Stimulated activated effector memory CD8-positive, alpha-beta T cell treated with anti-CD3 and anti-CD28 coated beads, Interleukin-12 subunit alpha, Interleukin-12 subunit beta, amount 100 ng/mL, for 72 hours (primary cell): ENCODE results near the gene ITGA3.

Experiments
- ATAC-seq: fragments of 150-1000 bp; cut with Tn5 transposase; 2 replicates; pipeline ENCODE4 v1.10.0; 2021
- DNase-seq, 2 donors: peaks; one replicate each; pipeline ENCODE4 v3.0.0; 2021 to 2022; ENCODE audit warnings: low spot score in 2 of 2
- H3K27ac Mint-ChIP-seq: one replicate; pipeline ENCODE4 v1.8.0; 2022; ENCODE audit warnings: mild to moderate bottlenecking, mixed read lengths
- H3K36me3 Mint-ChIP-seq: one replicate; pipeline ENCODE4 v1.8.0; 2022; ENCODE audit warnings: mild to moderate bottlenecking, mixed read lengths
- H3K4me1 Mint-ChIP-seq: one replicate; pipeline ENCODE4 v1.8.0; 2022; ENCODE audit warnings: mixed read lengths
- H3K4me3 Mint-ChIP-seq: one replicate; pipeline ENCODE4 v1.8.0; 2022; ENCODE audit warnings: mild to moderate bottlenecking, mixed read lengths
- H3K9me3 Mint-ChIP-seq: one replicate; pipeline ENCODE4 v1.8.0; 2022; ENCODE audit warnings: mixed read lengths

ITGA3 gene

DNA sequence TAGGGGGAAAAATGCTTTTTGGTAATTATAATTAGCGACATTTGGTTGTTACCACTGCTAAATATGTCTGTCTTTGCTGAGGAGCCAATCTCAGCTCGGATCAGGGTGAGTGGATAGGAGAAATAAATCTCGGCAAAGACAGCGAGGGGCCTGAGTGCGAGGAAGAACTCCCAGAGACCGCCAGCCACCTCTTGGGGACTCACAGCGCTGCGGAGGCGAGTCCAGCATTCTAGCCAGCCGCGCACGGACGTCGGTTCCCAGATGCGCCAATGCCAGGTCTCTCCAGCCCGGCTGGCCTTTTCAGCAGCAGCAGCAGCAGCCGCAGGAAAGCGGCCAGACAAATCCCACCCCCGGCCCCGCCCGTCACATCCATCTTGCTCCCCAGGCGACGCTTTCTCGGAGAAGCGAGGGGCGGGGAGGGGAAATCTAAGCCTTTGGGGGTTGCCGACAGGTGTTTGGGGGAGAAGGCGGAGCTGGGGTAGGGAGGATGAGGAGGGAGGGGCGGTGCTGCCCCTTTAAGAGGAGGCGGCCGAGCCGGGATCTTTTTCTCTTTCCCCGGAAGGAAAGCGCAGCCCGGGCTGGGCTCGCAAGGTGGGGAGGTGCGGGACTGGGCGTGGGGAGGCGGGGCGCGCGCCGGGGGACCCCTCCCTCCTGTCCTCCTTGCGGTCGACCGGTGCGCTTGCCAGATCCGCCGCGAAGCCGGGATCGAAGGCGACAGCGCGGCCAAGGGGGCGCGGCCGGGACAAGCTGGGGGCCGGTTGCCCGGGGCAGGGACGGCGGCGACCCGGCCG lies at the start of gene ITGA3:
Gene ITGA3, plus strand, starts transcription at position 685 of the 791 bp plus-strand sequence. CDS start 330 bp downstream, outside the sequence.
- H3K4me3 Mint-ChIP-seq = peak within 1 kb of the TSS; percentile 86
- peak; percentile 37 to 79 for DNase-seq
- H3K9me3 Mint-ChIP-seq = no peaks in the 10 kb centered on the region
- H3K27ac Mint-ChIP-seq = peak within 1 kb of the TSS; percentile 67
- no peaks in the 10 kb centered on the region for H3K36me3 Mint-ChIP-seq
- H3K4me1 Mint-ChIP-seq = peaks cover 41% of the 10 kb centered on the region
- peak; percentile 59 for ATAC-seq

DNA sequence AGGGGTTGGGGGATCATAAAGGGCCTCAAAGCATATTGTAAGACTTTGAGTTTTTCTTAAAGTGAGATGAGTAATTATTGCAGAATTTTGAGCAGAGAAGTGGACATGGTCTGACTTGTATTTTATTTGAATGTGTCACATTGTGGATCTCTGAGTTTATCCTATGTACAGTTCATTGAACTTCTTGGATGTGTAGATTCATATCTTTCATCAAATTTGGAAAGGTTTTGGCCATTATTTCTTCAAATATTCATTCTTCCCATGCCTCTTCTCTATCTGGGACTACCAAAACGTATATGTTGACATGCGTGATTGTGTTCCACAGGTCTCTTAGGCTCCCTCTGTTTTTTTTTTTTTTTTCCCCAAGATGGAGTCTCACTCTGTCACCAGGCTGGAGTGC lies 46.6 kb upstream of the ITGA3 start:
- ATAC-seq (no peak), DNase-seq (no peak)
- no peak overlapping the region for H3K4me3 Mint-ChIP-seq
- H3K27ac Mint-ChIP-seq = no peak overlapping the region
- H3K4me1 Mint-ChIP-seq = no peaks in the 10 kb centered on the region
- H3K36me3 Mint-ChIP-seq = no peaks in the 10 kb centered on the region
- peaks cover 10% of the 10 kb centered on the region for H3K9me3 Mint-ChIP-seq

DNA sequence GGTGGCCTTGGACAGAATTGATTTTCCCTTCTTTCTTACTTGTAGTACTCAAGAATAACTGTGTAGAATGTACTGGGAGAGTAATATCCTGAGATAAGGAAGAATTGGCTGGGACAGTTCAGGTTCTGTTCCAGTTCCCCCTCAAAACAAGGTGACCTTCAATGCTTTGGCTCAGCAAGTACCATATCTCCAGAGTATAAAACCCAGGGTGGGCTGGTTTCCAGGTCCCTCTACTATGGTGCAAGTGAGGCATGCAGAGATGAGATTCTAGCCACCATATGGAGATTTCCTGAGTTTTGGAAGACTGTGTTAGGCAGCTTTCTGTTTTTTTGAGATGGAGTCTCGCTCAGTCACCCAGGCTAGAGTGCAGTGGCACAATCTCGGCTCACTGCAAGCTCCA lies 42.8 kb upstream of the ITGA3 start:
- Mint-ChIP-seq H3K4me1 (no peaks in the 10 kb centered on the region), H3K36me3 (no peaks in the 10 kb centered on the region), H3K9me3 (peaks cover 19% of the 10 kb centered on the region), H3K27ac (no peak overlapping the region), H3K4me3 (no peak overlapping the region)
- ATAC-seq (no peak), DNase-seq (no peak)

DNA sequence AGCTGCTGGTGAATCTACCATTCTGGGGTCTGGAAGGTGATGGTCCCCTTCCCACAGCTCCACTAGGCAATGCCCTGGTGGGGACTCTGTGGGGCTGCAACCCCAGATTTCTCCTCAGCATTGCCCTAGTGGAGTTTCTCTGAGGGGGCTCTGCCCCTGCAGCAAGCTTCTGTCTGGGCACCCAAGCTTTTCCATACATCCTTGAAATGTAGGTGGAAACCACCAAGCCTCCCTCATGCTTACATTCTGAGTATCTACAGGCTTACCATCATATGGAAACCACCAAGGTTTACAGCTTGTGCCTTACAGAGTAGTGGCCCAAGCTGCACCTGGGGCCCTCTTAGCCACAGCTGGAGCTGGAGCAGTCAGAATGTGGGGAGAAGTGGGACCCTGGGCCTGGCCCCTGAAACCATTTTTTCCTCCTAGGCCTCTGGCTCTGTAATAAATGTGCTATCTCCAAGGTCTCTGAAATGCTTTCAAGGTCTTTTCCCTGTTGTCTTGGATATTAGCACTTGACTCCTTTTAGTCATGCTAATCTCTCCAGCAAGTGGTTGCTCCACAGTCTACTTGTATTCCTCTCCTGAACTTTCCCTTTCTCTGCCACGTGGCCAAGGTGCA lies 41.3 kb upstream of the ITGA3 start:
- H3K4me3 Mint-ChIP-seq = no peak overlapping the region
- H3K36me3 Mint-ChIP-seq = no peaks in the 10 kb centered on the region
- no peak for ATAC-seq
- H3K9me3 Mint-ChIP-seq = peaks cover 15% of the 10 kb centered on the region
- no peak for DNase-seq
- H3K4me1 Mint-ChIP-seq = no peaks in the 10 kb centered on the region
- no peak overlapping the region for H3K27ac Mint-ChIP-seq

DNA sequence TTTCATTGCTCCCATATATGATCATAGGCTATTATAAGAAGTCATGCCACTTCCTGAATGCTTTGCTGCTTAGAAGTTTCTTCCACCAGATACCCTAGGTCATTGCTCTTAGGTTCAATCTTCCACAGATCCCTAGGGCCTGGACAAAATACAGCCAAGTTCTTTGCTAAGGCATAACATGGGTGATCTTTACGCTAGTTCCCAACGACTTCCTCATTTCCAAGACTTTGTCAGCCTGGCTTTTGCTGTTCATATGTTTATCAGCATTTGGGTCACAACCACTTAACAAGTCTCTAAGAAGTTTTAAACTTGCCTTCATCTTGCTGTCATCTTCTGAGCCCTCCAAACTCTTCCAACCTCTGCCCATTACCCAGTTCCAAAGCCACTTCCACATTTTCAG lies 40.8 kb upstream of the ITGA3 start:
- no peak overlapping the region for H3K27ac Mint-ChIP-seq
- ATAC-seq (no peak), DNase-seq (no peak)
- no peaks in the 10 kb centered on the region for H3K4me1 Mint-ChIP-seq
- H3K9me3 Mint-ChIP-seq = peaks cover 15% of the 10 kb centered on the region
- H3K36me3 Mint-ChIP-seq = no peaks in the 10 kb centered on the region
- no peak overlapping the region for H3K4me3 Mint-ChIP-seq

DNA sequence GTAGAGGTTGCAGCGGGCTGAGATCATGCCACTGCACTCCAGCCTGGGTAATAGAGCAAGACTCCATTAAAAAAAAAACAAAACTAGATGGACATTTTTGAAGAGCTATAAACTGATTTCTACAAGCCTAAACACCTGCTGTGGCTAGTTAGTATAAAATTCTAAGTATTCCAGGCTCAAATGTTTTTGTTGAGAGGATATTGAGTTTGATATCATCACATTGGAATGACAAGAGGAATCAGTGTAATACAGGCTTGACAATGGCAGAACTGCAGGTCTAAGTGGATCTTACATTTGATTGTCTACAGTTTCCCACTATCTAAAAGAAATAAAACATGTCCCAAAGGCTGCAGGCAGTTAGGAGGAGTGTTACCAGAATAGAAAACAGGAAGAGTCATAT lies 37.0 kb upstream of the ITGA3 start:
- peaks cover 10% of the 10 kb centered on the region for H3K9me3 Mint-ChIP-seq
- ATAC-seq = no peak
- no peak overlapping the region for H3K4me3 Mint-ChIP-seq
- no peak overlapping the region for H3K27ac Mint-ChIP-seq
- DNase-seq = no peak
- H3K36me3 Mint-ChIP-seq = no peaks in the 10 kb centered on the region
- H3K4me1 Mint-ChIP-seq = no peaks in the 10 kb centered on the region

DNA sequence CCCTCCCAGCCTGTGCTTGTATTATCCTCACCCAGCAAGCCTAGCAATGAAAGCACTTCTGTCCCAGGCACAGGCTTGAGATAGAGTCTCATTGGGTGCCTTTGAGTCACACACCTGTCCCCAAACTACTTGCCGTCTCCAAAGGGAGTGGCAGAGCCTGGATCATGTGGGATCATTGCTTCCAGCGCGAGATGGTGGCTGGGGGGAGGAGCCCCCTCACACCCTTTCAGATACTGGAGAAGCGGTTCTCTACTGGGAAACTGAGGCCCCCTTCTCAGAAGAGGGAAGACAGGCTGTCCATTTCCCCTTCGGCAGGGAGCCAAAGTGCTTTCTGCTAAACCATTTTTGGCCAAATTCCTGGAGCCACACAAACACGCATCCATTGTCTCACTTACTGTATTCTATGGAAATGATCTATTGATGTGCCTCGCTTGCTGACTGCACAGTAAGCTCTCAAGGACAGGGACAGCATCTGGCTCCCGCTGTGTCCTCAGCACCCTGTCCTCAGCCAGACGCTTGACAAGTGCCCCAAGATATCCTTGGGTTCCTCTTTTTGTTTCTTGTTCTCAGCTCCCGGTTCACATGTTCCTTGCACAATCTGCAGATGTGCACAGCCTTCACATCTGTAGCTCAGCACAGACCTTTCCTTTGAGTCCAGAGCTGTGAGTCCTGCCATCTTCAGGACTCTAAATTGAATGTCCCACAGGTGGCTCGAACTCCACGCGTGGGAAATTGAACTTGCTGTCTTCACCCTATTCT lies 34.9 kb upstream of the ITGA3 start:
- Mint-ChIP-seq H3K27ac (no peak overlapping the region), H3K9me3 (no peaks in the 10 kb centered on the region), H3K36me3 (no peaks in the 10 kb centered on the region), H3K4me3 (no peak overlapping the region), H3K4me1 (no peaks in the 10 kb centered on the region)
- DNase-seq (no peak), ATAC-seq (no peak)

DNA sequence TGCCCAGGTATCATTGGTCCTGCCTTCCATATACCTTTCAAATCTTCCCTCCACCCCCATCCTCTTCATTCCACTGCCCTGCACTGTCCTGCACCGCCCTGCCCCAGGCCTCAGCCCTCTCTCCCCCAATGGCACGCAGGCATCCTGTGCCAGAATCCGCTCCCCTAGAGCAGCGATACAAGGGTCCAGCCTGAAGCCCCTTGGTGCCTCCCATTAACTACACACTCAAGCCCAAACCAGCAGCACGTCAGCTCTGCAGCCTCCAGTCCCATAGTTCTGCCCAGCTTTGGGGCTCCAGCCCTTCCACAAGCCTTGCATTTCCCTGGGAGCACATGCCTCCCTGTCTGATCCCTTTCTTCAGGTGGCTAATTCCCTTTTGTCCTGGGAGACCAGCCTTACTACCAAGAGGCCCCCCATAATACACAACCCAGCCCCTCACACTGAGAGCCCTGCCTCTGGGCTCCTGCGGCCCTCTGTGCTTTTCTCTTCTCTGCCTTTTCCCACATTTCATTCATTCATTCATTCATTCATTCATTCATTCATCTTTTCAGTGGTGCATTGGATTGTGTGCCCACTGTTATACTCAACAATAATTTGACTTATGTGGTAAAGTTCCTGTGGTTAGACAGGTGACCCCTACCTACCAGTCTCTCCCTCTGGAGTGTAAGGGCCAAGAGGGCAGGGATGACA lies 34.1 kb upstream of the ITGA3 start:
- DNase-seq = no peak

DNA sequence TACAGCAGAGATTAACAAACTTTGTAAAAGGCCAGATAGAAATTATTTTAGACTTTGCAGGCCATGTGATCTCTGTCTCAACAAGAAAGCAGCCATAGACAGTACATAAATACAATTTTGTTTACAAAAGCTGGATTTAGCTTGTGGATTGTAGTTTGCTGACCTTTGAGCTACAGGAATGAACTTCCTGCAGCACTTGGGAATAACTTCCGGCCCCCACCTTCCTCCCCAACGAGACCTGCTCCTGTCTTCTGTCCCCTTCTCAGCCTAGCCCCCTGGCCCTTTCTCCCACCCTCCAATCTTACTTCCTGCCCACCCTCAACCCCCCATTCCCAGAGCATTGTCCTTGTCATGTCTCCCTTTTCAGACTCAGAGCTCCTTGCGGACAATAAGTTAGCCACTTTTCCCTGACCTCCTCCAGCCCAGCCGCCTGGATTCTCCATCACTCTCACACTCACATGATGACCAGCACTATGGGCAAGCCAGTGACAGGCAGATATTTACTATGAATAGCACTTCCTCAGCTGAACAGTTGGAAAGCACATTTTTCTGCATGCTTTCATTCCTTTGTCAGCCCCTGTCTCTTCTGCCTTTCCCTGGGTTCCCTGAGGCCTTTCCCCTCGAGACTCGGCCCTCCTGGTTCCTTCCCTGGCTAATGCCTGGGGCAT lies 33.3 kb upstream of the ITGA3 start:
- no peak for DNase-seq
- peaks cover 4% of the 10 kb centered on the region for H3K4me1 Mint-ChIP-seq
- no peaks in the 10 kb centered on the region for H3K36me3 Mint-ChIP-seq
- H3K27ac Mint-ChIP-seq = no peak overlapping the region
- ATAC-seq = no peak
- H3K4me3 Mint-ChIP-seq = no peak overlapping the region
- no peaks in the 10 kb centered on the region for H3K9me3 Mint-ChIP-seq

More for the DNA sequence above, 34.1 kb upstream of the ITGA3 start:
- H3K36me3 Mint-ChIP-seq = no peaks in the 10 kb centered on the region
- no peak overlapping the region for H3K4me3 Mint-ChIP-seq
- no peak overlapping the region for H3K27ac Mint-ChIP-seq
- H3K9me3 Mint-ChIP-seq = no peaks in the 10 kb centered on the region
- no peaks in the 10 kb centered on the region for H3K4me1 Mint-ChIP-seq
- ATAC-seq = no peak

DNA sequence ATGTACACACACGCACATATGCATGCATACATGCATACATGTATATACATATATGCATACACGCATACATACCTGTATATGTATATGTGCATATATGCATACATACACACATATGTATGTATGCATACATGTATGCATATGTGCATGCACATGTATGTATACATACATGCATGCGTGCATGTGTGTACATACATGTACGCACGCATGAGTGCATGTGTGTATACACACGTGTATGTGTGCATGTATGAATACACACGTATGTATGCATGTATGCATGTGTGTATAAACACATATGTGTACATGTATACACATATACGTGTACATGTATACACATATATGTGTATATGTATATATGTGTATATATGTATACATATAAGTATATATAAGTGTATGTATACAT lies 32.4 kb upstream of the ITGA3 start:
- peaks cover 10% of the 10 kb centered on the region for H3K4me1 Mint-ChIP-seq
- no peak for DNase-seq
- H3K27ac Mint-ChIP-seq = no peak overlapping the region
- no peak overlapping the region for H3K4me3 Mint-ChIP-seq
- H3K9me3 Mint-ChIP-seq = no peaks in the 10 kb centered on the region
- H3K36me3 Mint-ChIP-seq = no peaks in the 10 kb centered on the region
- no peak for ATAC-seq

DNA sequence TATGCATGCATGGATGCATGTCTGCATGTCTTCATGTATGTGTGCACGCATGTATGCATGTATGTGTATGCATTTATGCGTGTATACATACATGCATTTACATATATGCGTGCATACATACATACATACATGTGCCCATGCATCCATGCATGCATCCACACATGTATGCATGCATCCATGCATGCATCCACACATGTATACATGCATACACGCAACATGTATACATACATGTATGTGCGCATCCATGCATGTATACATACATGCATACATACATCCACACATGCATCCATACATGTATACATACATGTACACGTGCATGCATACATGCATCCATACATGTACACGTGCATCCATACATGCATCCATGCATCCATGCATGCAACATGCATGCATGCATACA lies 31.1 kb upstream of the ITGA3 start:
- H3K36me3 Mint-ChIP-seq = no peaks in the 10 kb centered on the region
- peaks cover 10% of the 10 kb centered on the region for H3K4me1 Mint-ChIP-seq
- H3K27ac Mint-ChIP-seq = no peak overlapping the region
- H3K9me3 Mint-ChIP-seq = no peaks in the 10 kb centered on the region
- DNase-seq (no peak), ATAC-seq (no peak)
- no peak overlapping the region for H3K4me3 Mint-ChIP-seq

DNA sequence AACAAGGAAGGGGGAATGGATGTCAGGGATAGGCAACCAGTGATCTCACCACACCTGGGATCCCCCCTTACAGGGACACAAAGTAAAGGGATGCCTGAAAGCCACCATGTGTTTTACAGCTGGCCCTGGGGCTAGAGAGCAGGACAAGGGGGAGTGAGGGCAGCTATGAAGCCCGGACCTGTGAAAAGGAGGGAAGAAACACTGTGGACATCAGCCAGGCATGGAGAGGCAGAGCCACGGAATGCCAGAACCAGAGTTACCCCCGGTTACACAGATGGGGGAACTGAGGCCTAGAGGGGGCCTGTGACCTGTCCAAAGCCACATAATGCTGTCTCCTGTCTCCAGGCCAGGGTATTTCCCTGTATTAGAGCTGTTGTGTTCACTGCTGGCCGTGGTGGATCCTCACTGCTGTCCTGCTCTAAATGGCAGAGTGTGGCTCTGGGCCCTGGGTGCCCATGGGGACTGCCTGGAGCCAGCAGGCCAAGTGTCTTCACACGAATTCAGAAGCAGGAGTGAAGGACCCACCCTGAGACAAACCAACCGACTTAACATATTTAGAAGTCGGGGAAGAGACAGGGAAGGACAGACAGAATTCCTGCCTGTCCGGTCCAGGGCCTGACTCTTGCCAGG lies 29.7 kb upstream of the ITGA3 start:
- ATAC-seq (no peak), DNase-seq (no peak)
- no peaks in the 10 kb centered on the region for H3K9me3 Mint-ChIP-seq
- H3K36me3 Mint-ChIP-seq = no peaks in the 10 kb centered on the region
- H3K4me1 Mint-ChIP-seq = peaks cover 10% of the 10 kb centered on the region
- no peak overlapping the region for H3K27ac Mint-ChIP-seq
- no peak overlapping the region for H3K4me3 Mint-ChIP-seq

DNA sequence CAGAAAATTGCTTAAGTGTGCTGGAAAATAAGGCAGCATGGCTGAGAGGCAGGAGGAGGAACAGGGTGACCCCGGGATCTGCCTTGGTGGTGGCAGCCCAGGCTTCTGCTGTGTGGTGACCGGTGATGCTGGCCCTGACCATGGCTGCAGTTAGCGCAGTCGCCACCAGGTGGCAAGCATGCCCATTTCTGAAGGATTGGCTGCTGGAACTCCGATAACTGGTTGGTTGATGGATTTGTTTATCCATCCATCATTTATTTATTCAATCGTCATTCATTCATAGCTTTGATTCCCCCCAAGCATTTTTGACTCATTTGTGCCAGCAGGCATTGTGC lies 29.1 kb upstream of the ITGA3 start:
- DNase-seq (peak; percentile 78 to 93), ATAC-seq (peak; percentile 77)
- no peak overlapping the region for H3K4me3 Mint-ChIP-seq

DNA sequence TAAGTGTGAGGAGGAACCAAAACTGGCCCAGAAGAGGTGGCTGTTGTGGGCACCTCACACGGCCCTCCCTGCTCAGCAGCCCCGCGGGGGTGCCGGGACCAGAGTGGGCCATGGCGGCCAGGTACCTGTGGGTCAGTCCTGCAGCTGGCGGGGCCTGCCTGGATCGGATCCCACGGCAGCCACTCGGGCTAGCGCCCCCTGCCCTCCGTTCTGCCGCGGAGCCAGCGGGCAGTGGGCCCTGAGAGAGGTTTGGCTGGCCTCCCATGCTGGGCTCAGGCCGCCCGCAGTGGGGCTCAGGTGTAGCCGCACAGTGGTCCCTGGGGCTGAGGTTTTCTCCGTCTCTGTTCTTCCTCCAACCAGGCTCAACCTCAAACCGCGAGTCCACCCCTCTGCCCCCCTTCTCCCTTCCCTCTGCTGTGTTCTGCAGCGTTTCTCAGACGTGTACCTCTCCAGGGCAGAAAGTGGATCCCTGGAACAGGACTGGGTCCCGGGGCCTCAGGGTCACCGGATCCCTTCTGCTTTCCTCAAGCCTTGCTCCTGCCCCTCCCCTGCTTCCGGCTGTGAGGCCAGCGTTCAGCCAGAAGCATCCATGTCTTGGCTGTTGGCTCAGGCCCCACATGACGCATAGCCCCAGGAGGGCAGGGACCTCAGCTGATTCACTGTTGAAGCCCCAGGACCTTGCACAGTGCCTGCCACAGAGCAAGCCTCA lies 28.6 kb upstream of the ITGA3 start:
- no peak for DNase-seq
- Mint-ChIP-seq H3K27ac (no peak overlapping the region), H3K36me3 (no peaks in the 10 kb centered on the region), H3K4me1 (peaks cover 10% of the 10 kb centered on the region), H3K4me3 (peak overlapping the region; percentile 49), H3K9me3 (no peaks in the 10 kb centered on the region)
- ATAC-seq = peak; percentile 62

More for the DNA sequence above, 29.1 kb upstream of the ITGA3 start:
- Mint-ChIP-seq H3K9me3 (no peaks in the 10 kb centered on the region), H3K4me1 (peaks cover 10% of the 10 kb centered on the region), H3K36me3 (no peaks in the 10 kb centered on the region), H3K27ac (no peak overlapping the region)
